Measurements from ENCODE around the gene COPZ2. TPM values are rescaled to one million over a fixed set of nuclear protein-coding genes. Genes with fewer than 3 reads are reported as not detected.
"Not testable (repeated sequence)": the region's sequence is repeated elsewhere in the genome, so short reads cannot be mapped to it uniquely, and the experiment has no call there.

The COPZ2 gene
- total RNA-seq, 1 donor: 121 TPM

GRCh38 chr17:48068491-48068961, 30.9 kb upstream of the COPZ2 start:
- no peaks in the 10 kb centered on the region for H3K9me3 ChIP-seq (ENCODE audit: low read depth, low read length)
- H4K20me1 ChIP-seq (ENCODE audit: insufficient read depth, low read length): no peaks in the 10 kb centered on the region
- peak overlapping the region; percentile 34 for H3K4me3 ChIP-seq (ENCODE audit: insufficient read depth, low read length)
- TF ChIP-seq CTCF (IDR thresholded peaks at IDR 0.05; ENCODE audit: extremely low read depth, low read depth, low read length): peak; percentile 45
- no peaks in the 10 kb centered on the region for H3K27me3 ChIP-seq (ENCODE audit: insufficient read depth, low read length)
- peaks cover 26% of the 10 kb centered on the region for H3K4me1 ChIP-seq (ENCODE audit: insufficient read depth, low read length)
- H3K4me2 ChIP-seq (ENCODE audit: insufficient read depth, low read length): peak overlapping the region; percentile 57
- H3K27ac ChIP-seq (ENCODE audit: low read depth, low read length): peak overlapping the region; percentile 61
- peaks cover 44% of the 10 kb centered on the region for H3K36me3 ChIP-seq (ENCODE audit: insufficient read depth, low read length)
- peak; percentile 84 for DNase-seq (ENCODE audit: insufficient read length, low spot score, missing footprints)
- peaks cover 11% of the 10 kb centered on the region for H3K79me2 ChIP-seq (ENCODE audit: insufficient read depth, low read length)
- no peak overlapping the region for H2AFZ ChIP-seq (ENCODE audit: low read length)

GRCh38 chr17:48067808-48068207, 30.2 kb upstream of the COPZ2 start:
- H3K4me3 ChIP-seq (ENCODE audit: insufficient read depth, low read length); H3K4me2 ChIP-seq (ENCODE audit: insufficient read depth, low read length); H3K27me3 ChIP-seq (ENCODE audit: insufficient read depth, low read length); H4K20me1 ChIP-seq (ENCODE audit: insufficient read depth, low read length); H3K9me3 ChIP-seq (ENCODE audit: low read depth, low read length); H2AFZ ChIP-seq (ENCODE audit: low read length): not testable (repeated sequence)
- DNase-seq (ENCODE audit: insufficient read length, low spot score, missing footprints): peak; percentile 34
- peaks cover 26% of the 10 kb centered on the region for H3K4me1 ChIP-seq (ENCODE audit: insufficient read depth, low read length)
- peak overlapping the region; percentile 61 for H3K27ac ChIP-seq (ENCODE audit: low read depth, low read length)
- peaks cover 14% of the 10 kb centered on the region for H3K79me2 ChIP-seq (ENCODE audit: insufficient read depth, low read length)
- H3K36me3 ChIP-seq (ENCODE audit: insufficient read depth, low read length): peaks cover 41% of the 10 kb centered on the region

GRCh38 chr17:48067245-48067644, 29.6 kb upstream of the COPZ2 start:
- peaks cover 26% of the 10 kb centered on the region for H3K4me1 ChIP-seq (ENCODE audit: insufficient read depth, low read length)
- no peak overlapping the region for H3K4me2 ChIP-seq (ENCODE audit: insufficient read depth, low read length)
- peaks cover 46% of the 10 kb centered on the region for H3K36me3 ChIP-seq (ENCODE audit: insufficient read depth, low read length)
- H3K9me3 ChIP-seq (ENCODE audit: low read depth, low read length): no peaks in the 10 kb centered on the region
- H3K79me2 ChIP-seq (ENCODE audit: insufficient read depth, low read length): peaks cover 18% of the 10 kb centered on the region
- no peak for DNase-seq (ENCODE audit: insufficient read length, low spot score, missing footprints)
- no peak overlapping the region for H2AFZ ChIP-seq (ENCODE audit: low read length)
- H3K27ac ChIP-seq (ENCODE audit: low read depth, low read length): no peak overlapping the region
- no peaks in the 10 kb centered on the region for H4K20me1 ChIP-seq (ENCODE audit: insufficient read depth, low read length)
- no peaks in the 10 kb centered on the region for H3K27me3 ChIP-seq (ENCODE audit: insufficient read depth, low read length)
- H3K4me3 ChIP-seq (ENCODE audit: insufficient read depth, low read length): no peak overlapping the region
- no peak for TF ChIP-seq CTCF (IDR thresholded peaks at IDR 0.05; ENCODE audit: extremely low read depth, low read depth, low read length)

GRCh38 chr17:48066656-48067055, 29.1 kb upstream of the COPZ2 start:
- no peak overlapping the region for H3K27ac ChIP-seq (ENCODE audit: low read depth, low read length)
- no peak for TF ChIP-seq CTCF (IDR thresholded peaks at IDR 0.05; ENCODE audit: extremely low read depth, low read depth, low read length)
- no peak overlapping the region for H2AFZ ChIP-seq (ENCODE audit: low read length)
- H3K4me1 ChIP-seq (ENCODE audit: insufficient read depth, low read length): peaks cover 24% of the 10 kb centered on the region
- no peaks in the 10 kb centered on the region for H4K20me1 ChIP-seq (ENCODE audit: insufficient read depth, low read length)
- DNase-seq (ENCODE audit: insufficient read length, low spot score, missing footprints): no peak
- H3K4me2 ChIP-seq (ENCODE audit: insufficient read depth, low read length): no peak overlapping the region
- H3K4me3 ChIP-seq (ENCODE audit: insufficient read depth, low read length): no peak overlapping the region
- H3K27me3 ChIP-seq (ENCODE audit: insufficient read depth, low read length): no peaks in the 10 kb centered on the region
- peaks cover 23% of the 10 kb centered on the region for H3K79me2 ChIP-seq (ENCODE audit: insufficient read depth, low read length)
- no peaks in the 10 kb centered on the region for H3K9me3 ChIP-seq (ENCODE audit: low read depth, low read length)
- peaks cover 50% of the 10 kb centered on the region for H3K36me3 ChIP-seq (ENCODE audit: insufficient read depth, low read length)

Data from osteoblast (primary cell).